Measurements from ENCODE around the gene EFCAB8.

The EFCAB8 gene

GRCh38 chr20:32984631-32985354, 126.1 kb downstream of the EFCAB8 start:
- FAIRE-seq (no peak), DNase-seq (ENCODE audit: insufficient read length, low spot score) (no peak)
- TF ChIP-seq SPI1 (IDR thresholded peaks at IDR 0.05; ENCODE audit: low read depth, low read length): no peak
- TF ChIP-seq POLR2A (IDR thresholded peaks at IDR 0.05; ENCODE audit: low read depth, low read length): no peak
- no peak for TF ChIP-seq POLR2AphosphoS5 (IDR thresholded peaks at IDR 0.05; ENCODE audit: low read depth, low read length)
- TF ChIP-seq TAF1 (IDR thresholded peaks at IDR 0.05; ENCODE audit: low read depth, low read length): no peak
- no peak for TF ChIP-seq POU2F2 (IDR thresholded peaks at IDR 0.05; ENCODE audit: low read depth, low read length)
- TF ChIP-seq PAX5 (IDR thresholded peaks at IDR 0.05; ENCODE audit: insufficient read depth, low read length, severe bottlenecking): no peak

- DNase-seq (ENCODE audit: insufficient read length, low spot score) (no peak), FAIRE-seq (no peak)
Measured at GRCh38 chr20:32985596-32985995, 126.9 kb downstream of the EFCAB8 start.

GRCh38 chr20:32986331-32986966, 127.7 kb downstream of the EFCAB8 start:
- no peak for FAIRE-seq
- no peak for DNase-seq (ENCODE audit: insufficient read length, low spot score)
- TF ChIP-seq SPI1 (IDR thresholded peaks at IDR 0.05; ENCODE audit: low read depth, low read length): no peak
- no peak for TF ChIP-seq POU2F2 (IDR thresholded peaks at IDR 0.05; ENCODE audit: low read depth, low read length)
- TF ChIP-seq POLR2AphosphoS5 (IDR thresholded peaks at IDR 0.05; ENCODE audit: low read depth, low read length): no peak
- TF ChIP-seq POLR2A (IDR thresholded peaks at IDR 0.05; ENCODE audit: low read depth, low read length): no peak
- TF ChIP-seq TAF1 (IDR thresholded peaks at IDR 0.05; ENCODE audit: low read depth, low read length): no peak
- TF ChIP-seq PAX5 (IDR thresholded peaks at IDR 0.05; ENCODE audit: insufficient read depth, low read length, severe bottlenecking): no peak

More at GRCh38 chr20:32985596-32985995, 126.9 kb downstream of the EFCAB8 start:
- TF ChIP-seq TAF1 (IDR thresholded peaks at IDR 0.05; ENCODE audit: low read depth, low read length): no peak
- no peak for TF ChIP-seq POLR2A (IDR thresholded peaks at IDR 0.05; ENCODE audit: low read depth, low read length)
- TF ChIP-seq PAX5 (IDR thresholded peaks at IDR 0.05; ENCODE audit: insufficient read depth, low read length, severe bottlenecking): no peak
- no peak for TF ChIP-seq SPI1 (IDR thresholded peaks at IDR 0.05; ENCODE audit: low read depth, low read length)
- no peak for TF ChIP-seq POU2F2 (IDR thresholded peaks at IDR 0.05; ENCODE audit: low read depth, low read length)

GRCh38 chr20:32987044-32987825, 128.5 kb downstream of the EFCAB8 start:
- FAIRE-seq: no peak
- TF ChIP-seq PAX5 (IDR thresholded peaks at IDR 0.05; ENCODE audit: insufficient read depth, low read length, severe bottlenecking): no peak
- TF ChIP-seq POU2F2 (IDR thresholded peaks at IDR 0.05; ENCODE audit: low read depth, low read length): no peak
- TF ChIP-seq TAF1 (IDR thresholded peaks at IDR 0.05; ENCODE audit: low read depth, low read length): no peak
- no peak for TF ChIP-seq POLR2AphosphoS5 (IDR thresholded peaks at IDR 0.05; ENCODE audit: low read depth, low read length)
- no peak for DNase-seq (ENCODE audit: insufficient read length, low spot score)

GRCh38 chr20:32988008-32988407, 129.3 kb downstream of the EFCAB8 start:
- DNase-seq (ENCODE audit: insufficient read length, low spot score) (no peak), FAIRE-seq (no peak)
- TF ChIP-seq POLR2A (IDR thresholded peaks at IDR 0.05; ENCODE audit: low read depth, low read length): no peak
- no peak for TF ChIP-seq SPI1 (IDR thresholded peaks at IDR 0.05; ENCODE audit: low read depth, low read length)
- TF ChIP-seq POLR2AphosphoS5 (IDR thresholded peaks at IDR 0.05; ENCODE audit: low read depth, low read length): no peak
- TF ChIP-seq POU2F2 (IDR thresholded peaks at IDR 0.05; ENCODE audit: low read depth, low read length): no peak
- TF ChIP-seq TAF1 (IDR thresholded peaks at IDR 0.05; ENCODE audit: low read depth, low read length): no peak
- no peak for TF ChIP-seq PAX5 (IDR thresholded peaks at IDR 0.05; ENCODE audit: insufficient read depth, low read length, severe bottlenecking)

GRCh38 chr20:32989507-32990283, 131.0 kb downstream of the EFCAB8 start:
- no peak for DNase-seq (ENCODE audit: insufficient read length, low spot score)
- FAIRE-seq: no peak
- TF ChIP-seq PAX5 (IDR thresholded peaks at IDR 0.05; ENCODE audit: insufficient read depth, low read length, severe bottlenecking) (no peak), POLR2A (IDR thresholded peaks at IDR 0.05; ENCODE audit: low read depth, low read length) (no peak), POLR2AphosphoS5 (IDR thresholded peaks at IDR 0.05; ENCODE audit: low read depth, low read length) (no peak), POU2F2 (IDR thresholded peaks at IDR 0.05; ENCODE audit: low read depth, low read length) (no peak), SPI1 (IDR thresholded peaks at IDR 0.05; ENCODE audit: low read depth, low read length) (no peak), TAF1 (IDR thresholded peaks at IDR 0.05; ENCODE audit: low read depth, low read length) (no peak)

GRCh38 chr20:32990426-32990825, 131.7 kb downstream of the EFCAB8 start:
- no peak for FAIRE-seq
- no peak for TF ChIP-seq POLR2AphosphoS5 (IDR thresholded peaks at IDR 0.05; ENCODE audit: low read depth, low read length)
- TF ChIP-seq SPI1 (IDR thresholded peaks at IDR 0.05; ENCODE audit: low read depth, low read length): no peak
- no peak for TF ChIP-seq TAF1 (IDR thresholded peaks at IDR 0.05; ENCODE audit: low read depth, low read length)
- TF ChIP-seq POU2F2 (IDR thresholded peaks at IDR 0.05; ENCODE audit: low read depth, low read length): no peak
- TF ChIP-seq PAX5 (IDR thresholded peaks at IDR 0.05; ENCODE audit: insufficient read depth, low read length, severe bottlenecking): no peak
- no peak for TF ChIP-seq POLR2A (IDR thresholded peaks at IDR 0.05; ENCODE audit: low read depth, low read length)
- DNase-seq (ENCODE audit: insufficient read length, low spot score): no peak

GRCh38 chr20:32991383-32991782, 132.7 kb downstream of the EFCAB8 start:
- TF ChIP-seq POU2F2 (IDR thresholded peaks at IDR 0.05; ENCODE audit: low read depth, low read length) (no peak), PAX5 (IDR thresholded peaks at IDR 0.05; ENCODE audit: insufficient read depth, low read length, severe bottlenecking) (no peak), SPI1 (IDR thresholded peaks at IDR 0.05; ENCODE audit: low read depth, low read length) (no peak), POLR2A (IDR thresholded peaks at IDR 0.05; ENCODE audit: low read depth, low read length) (no peak), TAF1 (IDR thresholded peaks at IDR 0.05; ENCODE audit: low read depth, low read length) (no peak), POLR2AphosphoS5 (IDR thresholded peaks at IDR 0.05; ENCODE audit: low read depth, low read length) (no peak)
- FAIRE-seq (no peak), DNase-seq (ENCODE audit: insufficient read length, low spot score) (no peak)

Measured in GM12891 (cell line).